OCI-LY3 (cell line): Measurements from ENCODE around the gene NOSTRIN.

ENCODE experiments used
- H2AFZ ChIP-seq: fragments of 200-600, 300-600 bp; shearing (Covaris generic); 2 replicates; pipeline ENCODE4 v1.6.0; 2014; ENCODE audit warnings: antibody characterized with exemption, low read depth, low read length
- H3K27ac ChIP-seq: fragments of 200-600, 300-600 bp; sonication (generic); 2 replicates; pipeline ENCODE4 v1.5.1; 2014; ENCODE audit warnings: mild to moderate bottlenecking, low read length, moderate library complexity, mixed read lengths
- H3K27me3 ChIP-seq: fragments of 200-600, 300-600 bp; sonication (generic); 2 replicates; pipeline ENCODE4 v1.6.1; 2014; ENCODE audit warnings: low read depth, low read length, mixed read lengths
- H3K36me3 ChIP-seq: fragments of 200-600, 300-600 bp; sonication (generic); replicated peaks from 2 replicates; pipeline ENCODE3; 2014; ENCODE audit warnings: low read depth, low read length, mixed read lengths
- H3K4me1 ChIP-seq: fragments of 300-600, 200-600 bp; sonication (generic); 2 replicates; pipeline ENCODE4 v1.6.1; 2014; ENCODE audit warnings: low read length, mixed read lengths
- H3K4me2 ChIP-seq: fragments of 200-600, 300-600 bp; sonication (generic); 2 replicates; pipeline ENCODE4 v1.6.1; 2014; ENCODE audit warnings: low read length, mixed read lengths
- H3K4me3 ChIP-seq: fragments of 300-600, 200-600 bp; sonication (generic); 2 replicates; pipeline ENCODE4 v1.5.1; 2014; ENCODE audit warnings: antibody characterized with exemption, mild to moderate bottlenecking, low read length, moderate library complexity
- H3K79me2 ChIP-seq: fragments of 300-600, 200-600 bp; shearing (Covaris generic); 2 replicates; pipeline ENCODE4 v1.6.1; 2014; ENCODE audit warnings: mild to moderate bottlenecking, low read length, mixed read lengths
- H3K9ac ChIP-seq: fragments of 300-600, 200-600 bp; shearing (Covaris generic); 2 replicates; pipeline ENCODE4 v1.6.0; 2014; ENCODE audit warnings: mild to moderate bottlenecking, low read length, moderate library complexity
- H3K9me3 ChIP-seq: fragments of 200-600, 300-600 bp; shearing (Covaris generic); 2 replicates; pipeline ENCODE4 v1.6.1; 2014; ENCODE audit warnings: low read length, mixed read lengths; ENCODE audit not compliant: insufficient read depth
- H4K20me1 ChIP-seq: fragments of 200-600, 300-600 bp; sonication (generic); 2 replicates; pipeline ENCODE4 v1.6.1; 2016; ENCODE audit warnings: low read length, mixed read lengths; ENCODE audit not compliant: insufficient read depth
- CTCF ChIP-seq: fragments of 200-600, 300-600 bp; sonication (generic); IDR thresholded peaks from 2 replicates; pipeline ENCODE4 v1.5.1; 2014; ENCODE audit warnings: antibody characterized with exemption, low read length, low read depth
- EZH2phosphoT487 ChIP-seq: fragments of 200-600 bp; shearing (Covaris generic); IDR thresholded peaks from 2 replicates; pipeline ENCODE4 v1.6.1; 2018; ENCODE audit warnings: antibody characterized with exemption, mixed run types, low read depth

The NOSTRIN gene

GRCh38 chr2:168848225-168848624 lies 45.8 kb downstream of the NOSTRIN start:
- Histone ChIP-seq H3K36me3 (no peaks in the 10 kb centered on the region), H2AFZ (no peak overlapping the region)

GRCh38 chr2:168849610-168850009 lies 47.2 kb downstream of the NOSTRIN start:
- no peaks in the 10 kb centered on the region for H3K36me3 ChIP-seq
- H3K79me2 ChIP-seq: no peaks in the 10 kb centered on the region
- no peaks in the 10 kb centered on the region for H4K20me1 ChIP-seq
- no peak overlapping the region for H3K4me3 ChIP-seq
- H3K27me3 ChIP-seq: no peaks in the 10 kb centered on the region
- H3K9ac ChIP-seq: no peak overlapping the region
- H3K4me1 ChIP-seq: no peaks in the 10 kb centered on the region
- H3K27ac ChIP-seq: no peak overlapping the region
- no peaks in the 10 kb centered on the region for H3K9me3 ChIP-seq
- H2AFZ ChIP-seq: no peak overlapping the region
- H3K4me2 ChIP-seq: no peak overlapping the region
- no peak for TF ChIP-seq CTCF
- no peak for TF ChIP-seq EZH2phosphoT487

More at GRCh38 chr2:168848225-168848624, 45.8 kb downstream of the NOSTRIN start:
- H3K4me1 ChIP-seq: no peaks in the 10 kb centered on the region
- no peak overlapping the region for H3K9ac ChIP-seq
- no peak overlapping the region for H3K4me3 ChIP-seq
- no peaks in the 10 kb centered on the region for H4K20me1 ChIP-seq
- no peaks in the 10 kb centered on the region for H3K79me2 ChIP-seq
- no peak overlapping the region for H3K4me2 ChIP-seq
- H3K9me3 ChIP-seq: no peaks in the 10 kb centered on the region
- no peak for TF ChIP-seq CTCF
- TF ChIP-seq EZH2phosphoT487: no peak
- no peak overlapping the region for H3K27ac ChIP-seq
- no peaks in the 10 kb centered on the region for H3K27me3 ChIP-seq

GRCh38 chr2:168850846-168851245 lies 48.4 kb downstream of the NOSTRIN start:
- no peak overlapping the region for H3K9ac ChIP-seq

GRCh38 chr2:168851674-168852320 lies 49.4 kb downstream of the NOSTRIN start:
- TF ChIP-seq CTCF (no peak), EZH2phosphoT487 (no peak)
- H3K4me3 ChIP-seq: no peak overlapping the region
- no peak overlapping the region for H3K27ac ChIP-seq
- H3K27me3 ChIP-seq: no peaks in the 10 kb centered on the region
- H3K4me1 ChIP-seq: no peaks in the 10 kb centered on the region
- H3K79me2 ChIP-seq: no peaks in the 10 kb centered on the region
- no peaks in the 10 kb centered on the region for H3K9me3 ChIP-seq
- H4K20me1 ChIP-seq: no peaks in the 10 kb centered on the region
- H3K36me3 ChIP-seq: no peaks in the 10 kb centered on the region
- no peak overlapping the region for H3K4me2 ChIP-seq
- H2AFZ ChIP-seq: no peak overlapping the region
- H3K9ac ChIP-seq: no peak overlapping the region

More at GRCh38 chr2:168850846-168851245, 48.4 kb downstream of the NOSTRIN start:
- no peaks in the 10 kb centered on the region for H3K79me2 ChIP-seq
- no peaks in the 10 kb centered on the region for H3K9me3 ChIP-seq
- H2AFZ ChIP-seq: no peak overlapping the region
- H4K20me1 ChIP-seq: no peaks in the 10 kb centered on the region
- H3K27ac ChIP-seq: no peak overlapping the region
- no peaks in the 10 kb centered on the region for H3K27me3 ChIP-seq
- H3K4me3 ChIP-seq: no peak overlapping the region
- no peaks in the 10 kb centered on the region for H3K4me1 ChIP-seq
- no peaks in the 10 kb centered on the region for H3K36me3 ChIP-seq
- no peak for TF ChIP-seq EZH2phosphoT487
- TF ChIP-seq CTCF: no peak
- H3K4me2 ChIP-seq: no peak overlapping the region
